ENCODE measurements around the gene VSIG10.

- TF ChIP-seq CTCF (IDR thresholded peaks at IDR 0.05; ENCODE audit: low read depth, low read length, poor library complexity, severe bottlenecking) (no peak), EZH2phosphoT487 (IDR thresholded peaks at IDR 0.05; ENCODE audit: borderline replicate concordance, low read length) (no peak)
Observed at GRCh38 chr12:118150625-118151024, 46.8 kb upstream of the VSIG10 start.

Measured in DOHH2 (cell line).